ENCODE data around the gene OR13C4. TPM values are rescaled to one million over a fixed set of nuclear protein-coding genes. Genes with fewer than 3 reads are reported as not detected.

The OR13C4 gene
- total RNA-seq, 1 experiment from 2014 or later, result not detected

DNA sequence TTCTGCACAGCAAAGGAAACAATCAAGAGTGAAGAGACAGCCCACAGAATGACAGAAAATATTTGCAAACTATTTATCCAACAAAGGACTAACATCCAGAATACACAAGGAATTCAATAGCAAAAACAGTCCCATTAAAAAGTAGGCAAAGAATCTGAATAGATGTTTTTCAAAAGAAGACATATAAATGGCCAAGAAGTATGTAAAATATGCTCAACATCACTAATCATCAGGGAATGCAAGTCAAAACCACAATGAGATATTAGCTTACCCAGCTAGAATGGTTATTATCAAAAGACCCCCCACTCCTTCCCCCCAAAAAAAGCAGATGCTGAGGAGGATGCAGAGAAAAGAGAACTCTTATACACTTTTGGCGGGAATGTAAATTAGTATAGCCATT lies 28.5 kb upstream of the OR13C4 start:
- Histone ChIP-seq H4K20me1 (ENCODE audit: low read length) (no peaks in the 10 kb centered on the region), H2AFZ (ENCODE audit: low read length) (no peak overlapping the region), H3K4me2 (ENCODE audit: low read length) (no peak overlapping the region), H3F3A (ENCODE audit: low read length, unreplicated experiment) (no peaks in the 10 kb centered on the region), H3K27ac (ENCODE audit: low read length) (no peak overlapping the region), H3K27me3 (ENCODE audit: low read length) (no peaks in the 10 kb centered on the region), H3K9me3 (ENCODE audit: low read length) (no peaks in the 10 kb centered on the region), H3K9me2 (replicated peaks; ENCODE audit: low read length) (no peaks in the 10 kb centered on the region), H3K79me2 (ENCODE audit: low read length) (no peaks in the 10 kb centered on the region), H3K36me3 (ENCODE audit: low read depth, low read length) (no peaks in the 10 kb centered on the region), H3K9ac (ENCODE audit: low read length) (no peak overlapping the region), H3K4me1 (ENCODE audit: insufficient read depth, low read length) (no peaks in the 10 kb centered on the region), H3K4me3 (ENCODE audit: low read length) (no peak overlapping the region)
- no peak for TF ChIP-seq EZH2phosphoT487 (IDR thresholded peaks at IDR 0.05; ENCODE audit: borderline replicate concordance, low read length)
- TF ChIP-seq EZH2 (IDR thresholded peaks at IDR 0.05; ENCODE audit: low read length, unreplicated experiment), result no peak
- ChIA-PET CTCF (no interaction called here), POLR2A (ENCODE audit: unreplicated experiment) (no interaction called here)
- DNase-seq, result no peak
- intact Hi-C loops (cut with micrococcal nuclease), result no loop called here
- no TSS peak for BruUV-seq (replicated peaks)
- ATAC-seq, result no peak

DNA sequence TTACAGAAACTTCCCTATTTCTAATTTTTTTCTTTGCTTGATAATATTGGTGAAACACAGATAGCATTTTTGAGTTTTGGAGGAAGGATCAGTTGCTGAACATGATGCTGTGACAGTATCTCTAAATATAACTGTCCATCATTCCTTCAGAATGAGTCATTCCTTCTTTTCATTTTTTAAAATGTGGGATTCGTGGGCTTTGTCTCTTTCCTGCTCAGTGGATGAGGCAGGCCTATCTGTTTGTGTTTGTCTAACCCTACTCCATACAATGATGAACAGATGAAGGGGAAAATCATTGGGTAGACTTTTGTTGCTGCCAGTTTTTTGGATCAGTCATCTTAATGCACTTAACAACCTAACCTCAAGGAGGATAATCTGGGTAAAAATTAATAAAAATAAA lies 26.3 kb upstream of the OR13C4 start:
- Histone ChIP-seq H3K27me3 (ENCODE audit: low read length) (no peaks in the 10 kb centered on the region), H3K79me2 (ENCODE audit: low read length) (no peaks in the 10 kb centered on the region), H3K4me2 (ENCODE audit: low read length) (no peak overlapping the region), H3K9ac (ENCODE audit: low read length) (no peak overlapping the region), H3K9me3 (ENCODE audit: low read length) (no peaks in the 10 kb centered on the region), H3K36me3 (ENCODE audit: low read depth, low read length) (no peaks in the 10 kb centered on the region), H3K27ac (ENCODE audit: low read length) (no peak overlapping the region), H3K9me2 (replicated peaks; ENCODE audit: low read length) (no peaks in the 10 kb centered on the region), H3K4me1 (ENCODE audit: insufficient read depth, low read length) (no peaks in the 10 kb centered on the region), H3F3A (ENCODE audit: low read length, unreplicated experiment) (no peaks in the 10 kb centered on the region), H3K4me3 (ENCODE audit: low read length) (no peak overlapping the region), H4K20me1 (ENCODE audit: low read length) (no peaks in the 10 kb centered on the region), H2AFZ (ENCODE audit: low read length) (no peak overlapping the region)
- POLR2A ChIA-PET (ENCODE audit: unreplicated experiment), result no interaction called here
- intact Hi-C loops (cut with micrococcal nuclease), result no loop called here
- ATAC-seq (no peak), DNase-seq (peak; percentile 2)
- CTCF ChIA-PET, result no interaction called here
- BruUV-seq (replicated peaks), result no TSS peak
- TF ChIP-seq EZH2phosphoT487 (IDR thresholded peaks at IDR 0.05; ENCODE audit: borderline replicate concordance, low read length) (no peak), EZH2 (IDR thresholded peaks at IDR 0.05; ENCODE audit: low read length, unreplicated experiment) (no peak)
- TF ChIP-seq, protein P1, sequence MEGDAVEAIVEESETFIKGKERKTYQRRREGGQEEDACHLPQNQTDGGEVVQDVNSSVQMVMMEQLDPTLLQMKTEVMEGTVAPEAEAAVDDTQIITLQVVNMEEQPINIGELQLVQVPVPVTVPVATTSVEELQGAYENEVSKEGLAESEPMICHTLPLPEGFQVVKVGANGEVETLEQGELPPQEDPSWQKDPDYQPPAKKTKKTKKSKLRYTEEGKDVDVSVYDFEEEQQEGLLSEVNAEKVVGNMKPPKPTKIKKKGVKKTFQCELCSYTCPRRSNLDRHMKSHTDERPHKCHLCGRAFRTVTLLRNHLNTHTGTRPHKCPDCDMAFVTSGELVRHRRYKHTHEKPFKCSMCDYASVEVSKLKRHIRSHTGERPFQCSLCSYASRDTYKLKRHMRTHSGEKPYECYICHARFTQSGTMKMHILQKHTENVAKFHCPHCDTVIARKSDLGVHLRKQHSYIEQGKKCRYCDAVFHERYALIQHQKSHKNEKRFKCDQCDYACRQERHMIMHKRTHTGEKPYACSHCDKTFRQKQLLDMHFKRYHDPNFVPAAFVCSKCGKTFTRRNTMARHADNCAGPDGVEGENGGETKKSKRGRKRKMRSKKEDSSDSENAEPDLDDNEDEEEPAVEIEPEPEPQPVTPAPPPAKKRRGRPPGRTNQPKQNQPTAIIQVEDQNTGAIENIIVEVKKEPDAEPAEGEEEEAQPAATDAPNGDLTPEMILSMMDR (conservative IDR thresholded peaks at IDR 0.05; ENCODE audit: low read depth, low read length), result no peak

DNA sequence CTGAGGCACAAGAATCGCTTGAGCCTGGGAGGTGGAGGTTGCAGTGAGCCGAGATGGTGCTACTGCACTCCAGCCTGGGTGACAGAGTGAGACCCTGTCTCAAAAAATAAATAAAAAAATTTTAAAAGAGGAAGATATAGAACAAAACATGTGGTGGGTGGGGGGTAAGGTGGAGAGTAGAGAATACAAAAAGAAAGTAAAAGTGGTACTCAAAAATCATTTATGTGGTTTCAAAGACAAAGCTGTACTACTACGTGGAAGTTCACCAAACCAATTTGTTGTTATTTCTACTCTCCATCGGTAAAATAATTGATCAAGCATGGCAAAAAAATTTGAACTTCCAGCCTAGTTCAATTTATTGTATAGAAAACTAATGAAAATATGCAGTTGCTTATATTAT lies 17.6 kb upstream of the OR13C4 start:
- Histone ChIP-seq H2AFZ (ENCODE audit: low read length) (no peak overlapping the region), H3K9me3 (ENCODE audit: low read length) (no peaks in the 10 kb centered on the region), H3K27ac (ENCODE audit: low read length) (no peak overlapping the region), H3K4me3 (ENCODE audit: low read length) (no peak overlapping the region), H3K9me2 (replicated peaks; ENCODE audit: low read length) (no peaks in the 10 kb centered on the region), H3F3A (ENCODE audit: low read length, unreplicated experiment) (no peaks in the 10 kb centered on the region), H3K36me3 (ENCODE audit: low read depth, low read length) (no peaks in the 10 kb centered on the region), H3K4me1 (ENCODE audit: insufficient read depth, low read length) (no peaks in the 10 kb centered on the region), H3K4me2 (ENCODE audit: low read length) (no peak overlapping the region), H4K20me1 (ENCODE audit: low read length) (no peaks in the 10 kb centered on the region), H3K27me3 (ENCODE audit: low read length) (no peaks in the 10 kb centered on the region), H3K9ac (ENCODE audit: low read length) (no peak overlapping the region), H3K79me2 (ENCODE audit: low read length) (no peaks in the 10 kb centered on the region)
- TF ChIP-seq EZH2phosphoT487 (IDR thresholded peaks at IDR 0.05; ENCODE audit: borderline replicate concordance, low read length) (no peak), EZH2 (IDR thresholded peaks at IDR 0.05; ENCODE audit: low read length, unreplicated experiment) (no peak)
- TF ChIP-seq, protein P1 (conservative IDR thresholded peaks at IDR 0.05; ENCODE audit: low read depth, low read length), result no peak
- ATAC-seq (no peak), DNase-seq (no peak)
- CTCF ChIA-PET, result interaction anchor here (0.6 kb wide), 1 partner anchor 198 kb away, joined by 3 read pairs; no protein-coding TSS in a partner anchor
- intact Hi-C loops (cut with micrococcal nuclease), result no loop called here
- no TSS peak for BruUV-seq (replicated peaks)
- POLR2A ChIA-PET (ENCODE audit: unreplicated experiment), result no interaction called here
